Spleen (tissue), 11 donors: ENCODE data around the gene FMC1. TPM values are rescaled to one million over a fixed set of nuclear protein-coding genes. Genes with fewer than 3 reads are reported as not detected.

Experiments used
- DNase-seq: peaks from one replicate; pipeline ENCODE4 v3.0.0-alpha.2; 2020
- H3K27ac ChIP-seq, 8 donors: fragments of 200-600 bp; sonication (generic) in 7 of 8; 1 replicate in 4 of 8; 2 replicates in 4 of 8; pipeline versions ENCODE4 v1.5.0 to v1.8.0; 2016 to 2021; ENCODE audit warnings: inconsistent platforms in 4 of 8, mild to moderate bottlenecking in 4 of 8, moderate library complexity in 1 of 8
- H3K27me3 ChIP-seq, 7 donors: fragments of 200-600 bp; sonication (generic) in 6 of 7; replicated peaks in 1 of 7; 1 replicate in 4 of 7; 2 replicates in 3 of 7; pipeline versions ENCODE4 v1.5.0 to v1.8.0; 2016 to 2021; ENCODE audit warnings: inconsistent platforms in 3 of 7, mild to moderate bottlenecking in 1 of 7
- H3K36me3 ChIP-seq, 6 donors: fragments of 200-600 bp; sonication (generic) in 5 of 6; 1 replicate in 4 of 6; 2 replicates in 2 of 6; pipeline versions ENCODE4 v1.5.0 to v1.8.0; 2016 to 2021; ENCODE audit warnings: inconsistent platforms in 2 of 6
- H3K4me1 ChIP-seq, 6 donors: fragments of 200-600 bp; sonication (generic) in 5 of 6; 1 replicate in 3 of 6; 2 replicates in 3 of 6; pipeline versions ENCODE4 v1.5.0 to v1.8.0; 2016 to 2021; ENCODE audit warnings: inconsistent platforms in 3 of 6
- H3K4me3 ChIP-seq, 8 donors: fragments of 200-600 bp; sonication (generic) in 7 of 8; 1 replicate in 4 of 8; 2 replicates in 4 of 8; pipeline versions ENCODE4 v1.5.0 to v1.8.0; 2016 to 2021; ENCODE audit warnings: inconsistent platforms in 4 of 8, mild to moderate bottlenecking in 4 of 8, moderate library complexity in 2 of 8
- H3K9me3 ChIP-seq, 8 donors: fragments of 200-600 bp; sonication (generic) in 7 of 8; 1 replicate in 4 of 8; 2 replicates in 4 of 8; pipeline versions ENCODE4 v1.5.0 to v1.8.0; 2016 to 2021; ENCODE audit warnings: inconsistent platforms in 4 of 8
- POLR2A ChIP-seq, 3 donors: fragments of 450-650 bp; IDR thresholded peaks; one replicate each; pipeline ENCODE4 v1.5.1; 2017; ENCODE audit warnings: antibody characterized with exemption in 3 of 3, mild to moderate bottlenecking in 1 of 3
- POLR2AphosphoS5 ChIP-seq, 3 donors: sonication (generic); formaldehyde crosslinking; IDR thresholded peaks; one replicate each; pipeline ENCODE4 v1.5.1; 2017; ENCODE audit warnings: antibody characterized with exemption in 3 of 3
- WGBS, 5 donors: extraction: QIAGEN DNeasy Blood & Tissue Kit in 3 of 5; methylation state at CpG; one replicate each; pipeline versions ENCODE4 v1.1.5 to v1.1.7; 2013 to 2018; 5-methylcytosine and 5-hydroxymethylcytosine counted together
- intact Hi-C: fragments of 100-400 bp; cut with DNase I; formaldehyde crosslinking; loops from one replicate; pipeline ENCODE4 v1.15.0; 2023; ENCODE audit warnings: low total_unique reads
- polyA plus RNA-seq, 3 donors: library from polyadenylated mRNA; stranded (reverse); fragments of 200-250 nt; gene quantifications; one replicate each; pipeline ENCODE4 v1.2.1, GENCODE V29; 2013
- total RNA-seq, 7 donors: library from RNA; depleted of rRNA in 3 of 7; stranded (reverse); fragments of >200 nt in 3 of 7; fragmentation: NEBNext Ultra II Directional in 4 of 7; extraction: Animal tissue kit (Norgen Biotek cat#: 25700) in 4 of 7; gene quantifications; one replicate each; pipeline versions ENCODE4 v1.1.0 to v1.2.1, GENCODE V29; 2016 to 2021
- TF ChIP-seq, protein P1 (sequence below), 11 experiments: fragments of 200-600 bp in 7 of 11; fragments of 450-650 bp in 4 of 11; sonication (generic) in 4 of 11; IDR thresholded peaks in 8 of 11; conservative IDR thresholded peaks in 3 of 11; 1 replicate in 7 of 11; 2 replicates in 4 of 11; pipeline versions ENCODE4 v1.4.0 to v1.8.0; 2016 to 2021; ENCODE audit warnings: antibody characterized with exemption in 11 of 11, inconsistent platforms in 4 of 11, mild to moderate bottlenecking in 1 of 11
- donor health status: healthy with polysubstance abuse.
- donor health status: DM: no; HTN: no; CAD: no; lungs with moderate emphysema.
- donor health status: DM: no; HTN: no; CAD: no.
- donor health status: Bipolar disorder and iron deficiency.
- donor health status: healthy.
- donor health status: DM: no; HTN: no; CAD: no.
- donor health status: DM: yes; HTN: yes; CAD: no.

FMC1 gene
- total and polyA plus RNA-seq, 10 donors = 4.3 to 26.2 (median 11.8) TPM

DNA sequence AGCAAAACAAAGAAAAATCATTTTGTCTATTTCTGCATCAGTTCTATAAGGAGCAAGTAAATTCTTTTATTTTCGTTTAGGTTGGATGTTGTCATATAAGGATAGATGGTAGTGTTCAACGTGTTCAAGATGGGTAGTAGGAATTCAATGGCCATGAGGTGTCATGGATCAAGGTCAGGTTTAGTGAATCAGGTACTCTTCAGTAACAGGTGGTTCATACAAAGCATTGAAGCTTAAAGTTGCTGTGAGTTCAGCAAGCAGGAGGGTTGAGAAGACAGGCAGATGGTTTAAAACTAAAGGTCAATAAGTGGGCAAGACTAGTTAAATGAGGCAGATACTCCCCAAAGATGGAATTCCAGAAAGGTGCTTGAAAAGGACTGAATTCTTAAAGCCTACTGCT is 24.2 kb downstream of the FMC1 start:
- Histone ChIP-seq H3K27ac (no peak overlapping the region), H3K27me3 (no peaks in the 10 kb centered on the region), H3K4me3 (no peak overlapping the region), H3K4me1 (peaks cover 22 to 98% (median 67%) of the 10 kb centered on the region in 6 donors), H3K36me3 (peaks cover 0 to 58% (median 2%) of the 10 kb centered on the region in 6 donors), H3K9me3 (no peaks in the 10 kb centered on the region)
- TF ChIP-seq, protein P1, sequence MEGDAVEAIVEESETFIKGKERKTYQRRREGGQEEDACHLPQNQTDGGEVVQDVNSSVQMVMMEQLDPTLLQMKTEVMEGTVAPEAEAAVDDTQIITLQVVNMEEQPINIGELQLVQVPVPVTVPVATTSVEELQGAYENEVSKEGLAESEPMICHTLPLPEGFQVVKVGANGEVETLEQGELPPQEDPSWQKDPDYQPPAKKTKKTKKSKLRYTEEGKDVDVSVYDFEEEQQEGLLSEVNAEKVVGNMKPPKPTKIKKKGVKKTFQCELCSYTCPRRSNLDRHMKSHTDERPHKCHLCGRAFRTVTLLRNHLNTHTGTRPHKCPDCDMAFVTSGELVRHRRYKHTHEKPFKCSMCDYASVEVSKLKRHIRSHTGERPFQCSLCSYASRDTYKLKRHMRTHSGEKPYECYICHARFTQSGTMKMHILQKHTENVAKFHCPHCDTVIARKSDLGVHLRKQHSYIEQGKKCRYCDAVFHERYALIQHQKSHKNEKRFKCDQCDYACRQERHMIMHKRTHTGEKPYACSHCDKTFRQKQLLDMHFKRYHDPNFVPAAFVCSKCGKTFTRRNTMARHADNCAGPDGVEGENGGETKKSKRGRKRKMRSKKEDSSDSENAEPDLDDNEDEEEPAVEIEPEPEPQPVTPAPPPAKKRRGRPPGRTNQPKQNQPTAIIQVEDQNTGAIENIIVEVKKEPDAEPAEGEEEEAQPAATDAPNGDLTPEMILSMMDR (IDR thresholded peaks at IDR 0.05 in 8 of 11, conservative IDR thresholded peaks at IDR 0.05 in 3 of 11) = no peak
- TF ChIP-seq POLR2AphosphoS5 (IDR thresholded peaks at IDR 0.05) = no peak
- no peak for TF ChIP-seq POLR2A (IDR thresholded peaks at IDR 0.05)
- intact Hi-C loops = no loop called here
- no peak for DNase-seq
- WGBS, 5 donors = 73 to 90% (median 82%) methylated on average over 2 of the region's 2 CpGs

DNA sequence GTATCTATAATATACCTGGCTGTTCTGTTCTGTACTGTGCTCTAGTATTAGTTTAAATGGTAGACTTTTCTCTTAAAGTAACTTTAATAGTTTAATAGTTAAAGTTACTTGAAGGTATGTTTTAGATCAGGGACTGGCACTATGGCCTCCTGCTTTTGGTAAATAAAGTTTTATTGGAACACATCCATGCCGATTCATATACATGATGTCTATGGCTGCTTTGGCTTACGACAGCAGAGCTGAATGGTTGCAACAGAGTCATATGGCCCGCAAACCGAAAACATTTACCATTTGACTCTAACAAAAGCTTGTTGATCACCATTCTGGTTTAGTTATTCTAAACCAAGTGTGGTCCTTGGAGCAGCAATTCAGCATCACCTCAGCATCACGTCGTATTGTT is 25.3 kb downstream of the FMC1 start:
- H3K36me3 ChIP-seq = peaks cover 0 to 60% (median 2%) of the 10 kb centered on the region in 6 donors
- intact Hi-C loops = no loop called here
- WGBS, 5 donors = 92 to 97% (median 94%) methylated on average over 6 of the region's 6 CpGs
- DNase-seq = no peak
- H3K4me1 ChIP-seq = peaks cover 24 to 100% (median 70%) of the 10 kb centered on the region in 6 donors
- no peak overlapping the region for H3K27ac ChIP-seq
- H3K9me3 ChIP-seq = no peaks in the 10 kb centered on the region
- no peaks in the 10 kb centered on the region for H3K27me3 ChIP-seq
- no peak overlapping the region for H3K4me3 ChIP-seq
- no peak for TF ChIP-seq POLR2AphosphoS5 (IDR thresholded peaks at IDR 0.05)
- TF ChIP-seq POLR2A (IDR thresholded peaks at IDR 0.05) = no peak
- TF ChIP-seq, protein P1 (IDR thresholded peaks at IDR 0.05 in 8 of 11, conservative IDR thresholded peaks at IDR 0.05 in 3 of 11) = no peak

DNA sequence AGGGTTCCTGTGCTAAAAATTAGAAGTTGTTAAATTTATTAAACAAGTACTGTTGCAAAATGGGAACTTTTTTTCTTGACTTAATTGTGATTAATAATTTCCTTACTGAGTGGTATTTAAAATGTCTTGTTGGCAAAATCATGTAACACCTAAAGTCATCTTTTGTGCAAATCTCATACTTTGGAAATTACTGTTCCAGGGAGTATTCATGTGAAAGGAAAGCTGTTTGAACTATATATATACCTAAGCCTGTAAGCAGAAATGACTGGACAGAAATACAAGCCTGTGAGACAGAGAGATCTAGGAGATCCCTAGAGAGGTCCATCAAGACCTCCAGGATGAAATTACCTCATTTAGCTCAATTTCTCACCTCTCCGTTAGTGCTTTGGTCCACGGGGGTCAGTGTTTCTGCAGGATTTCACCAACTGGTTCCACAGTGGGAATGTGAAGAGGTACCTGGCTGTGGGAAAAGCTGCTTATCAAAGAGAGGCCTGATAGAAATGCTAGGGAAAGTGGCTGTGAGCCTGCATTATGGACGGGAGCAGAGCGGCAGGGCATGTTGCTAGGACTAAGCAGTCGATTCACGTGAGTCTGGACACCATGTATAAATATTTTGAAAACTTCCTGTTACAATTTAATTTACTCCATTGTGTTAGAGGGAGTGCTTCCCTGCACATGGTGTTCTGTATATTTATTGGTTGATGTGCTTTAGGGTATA is 26.5 kb downstream of the FMC1 start:
- Histone ChIP-seq H3K27ac (no peak overlapping the region), H3K4me3 (no peak overlapping the region), H3K27me3 (no peaks in the 10 kb centered on the region), H3K36me3 (peaks cover 0 to 59% (median 2%) of the 10 kb centered on the region in 6 donors), H3K9me3 (no peaks in the 10 kb centered on the region), H3K4me1 (peaks cover 14 to 100% (median 63%) of the 10 kb centered on the region in 6 donors)
- DNase-seq = no peak
- 77 to 87% (median 80%) methylated on average over 6 of the region's 6 CpGs for WGBS, 5 donors
- TF ChIP-seq POLR2A (IDR thresholded peaks at IDR 0.05) (no peak), POLR2AphosphoS5 (IDR thresholded peaks at IDR 0.05) (no peak)
- TF ChIP-seq, protein P1 (IDR thresholded peaks at IDR 0.05 in 8 of 11, conservative IDR thresholded peaks at IDR 0.05 in 3 of 11) = no peak
- intact Hi-C loops = no loop called here

GRCh38 chr7:139370301-139370942 is 29.3 kb downstream of the FMC1 start:
- peaks cover 0 to 35% (median under 1%) of the 10 kb centered on the region in 6 donors for H3K36me3 ChIP-seq
- peaks cover 8 to 100% (median 47%) of the 10 kb centered on the region in 6 donors for H3K4me1 ChIP-seq
- H3K9me3 ChIP-seq = no peaks in the 10 kb centered on the region
- intact Hi-C loops = no loop called here
- TF ChIP-seq POLR2A (IDR thresholded peaks at IDR 0.05) = no peak
- DNase-seq = no peak
- H3K27ac ChIP-seq = no peak overlapping the region
- 73 to 93% (median 84%) methylated on average over 5 of the region's 5 CpGs for WGBS, 5 donors
- H3K4me3 ChIP-seq = no peak overlapping the region
- no peaks in the 10 kb centered on the region for H3K27me3 ChIP-seq
